Superior temporal gyrus (tissue), 1 donor: ENCODE data around the gene KLHL41.

Experiments
- DNase-seq: peaks from one replicate; pipeline ENCODE4 v3.0.0-alpha.2; 2016; ENCODE audit errors: extremely low spot score

The KLHL41 gene

GRCh38 chr2:169509298-169509885 is at the start of gene KLHL41:
TSS of gene KLHL41 (plus strand) at chr2:169509702. CDS start at chr2:169509779, 77 bp downstream.
- no peak for DNase-seq

GRCh38 chr2:169461143-169461542 is 48.4 kb upstream of the KLHL41 start:
- DNase-seq: no peak

- peak; percentile 59 for DNase-seq
These were observed 46.4 kb upstream of the KLHL41 start for GRCh38 chr2:169462896-169463695.

GRCh38 chr2:169464466-169464865 is 45.0 kb upstream of the KLHL41 start:
- no peak for DNase-seq

GRCh38 chr2:169464882-169465281 is 44.6 kb upstream of the KLHL41 start:
- no peak for DNase-seq

- no peak for DNase-seq
These were observed 40.7 kb upstream of the KLHL41 start for GRCh38 chr2:169468841-169469240.

- no peak for DNase-seq
These were observed 39.4 kb upstream of the KLHL41 start for GRCh38 chr2:169469952-169470572.

- no peak for DNase-seq
These were observed 37.3 kb upstream of the KLHL41 start for GRCh38 chr2:169472249-169472648.

- no peak for DNase-seq
These were observed 33.0 kb upstream of the KLHL41 start for GRCh38 chr2:169476459-169476858.

GRCh38 chr2:169478339-169478738 is 31.2 kb upstream of the KLHL41 start:
- DNase-seq: no peak

GRCh38 chr2:169478745-169479256 is 30.7 kb upstream of the KLHL41 start:
- DNase-seq: no peak

- DNase-seq: peak; percentile 88
These were observed 30.0 kb upstream of the KLHL41 start, which contains the start of gene BBS5 for GRCh38 chr2:169479257-169480078. TSS of gene BBS5 (plus strand) at chr2:169479494. CDS start at chr2:169479554, 60 bp downstream.

GRCh38 chr2:169480079-169480465 is 29.4 kb upstream of the KLHL41 start:
- no peak for DNase-seq

- no peak for DNase-seq
These were observed 23.8 kb upstream of the KLHL41 start for GRCh38 chr2:169485650-169486138.

- DNase-seq: no peak
These were observed 23.0 kb upstream of the KLHL41 start for GRCh38 chr2:169486487-169486886.

GRCh38 chr2:169490834-169491233 is 18.7 kb upstream of the KLHL41 start:
- DNase-seq: no peak

- DNase-seq: no peak
These were observed 18.1 kb upstream of the KLHL41 start for GRCh38 chr2:169491378-169491777.

GRCh38 chr2:169493360-169493759 is 16.1 kb upstream of the KLHL41 start:
- no peak for DNase-seq

GRCh38 chr2:169495310-169495928 is 14.1 kb upstream of the KLHL41 start:
- DNase-seq: no peak

- no peak for DNase-seq
These were observed 4.9 kb upstream of the KLHL41 start for GRCh38 chr2:169504651-169505050.

GRCh38 chr2:169507698-169508097 is 1.8 kb upstream of the KLHL41 start:
- DNase-seq: no peak
